GM19467 (cell line): ENCODE data around the gene FILIP1.

Experiments
- ATAC-seq: cut with Tn5 transposase; IDR thresholded peaks from one replicate; pipeline ENCODE4 v1.9.1; 2021; ENCODE audit warnings: mild to moderate bottlenecking, moderate library complexity; ENCODE audit not compliant: unreplicated experiment

FILIP1 gene

GRCh38 chr6:75348882-75349261, 144.7 kb downstream of the FILIP1 start:
- ATAC-seq = no peak

DNA sequence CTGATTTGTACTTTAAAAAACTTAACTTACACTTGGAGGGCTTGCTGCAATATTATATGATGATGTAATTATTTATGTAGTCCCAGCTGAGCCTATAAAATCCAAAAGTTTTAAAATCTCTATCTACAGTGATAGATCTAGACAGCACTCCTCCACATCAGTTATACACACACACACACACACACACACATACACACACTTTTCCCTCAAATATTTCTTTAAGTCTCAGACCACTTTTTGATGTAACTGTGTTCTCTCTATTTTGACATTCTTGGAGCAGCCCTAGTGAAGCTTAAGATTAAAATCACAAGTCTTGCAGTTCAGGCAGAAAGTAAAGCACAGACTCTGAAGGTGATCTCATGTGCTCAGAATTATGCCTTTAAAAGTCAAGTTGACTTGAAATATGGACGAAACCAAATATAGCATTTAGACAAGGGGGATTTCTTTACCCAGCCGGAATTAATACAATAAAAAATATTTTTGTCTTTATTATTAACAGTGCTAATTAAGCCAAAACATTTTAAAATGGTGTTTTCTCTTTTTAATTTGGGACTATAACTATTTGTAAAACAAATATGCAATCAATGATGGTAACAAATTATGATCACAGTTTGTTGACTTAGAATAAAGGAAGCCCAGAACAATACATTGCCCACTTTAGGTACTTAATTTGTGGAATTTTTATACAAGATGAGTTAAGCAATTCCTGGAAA, 145.5 kb downstream of the FILIP1 start:
- ATAC-seq = no peak

DNA sequence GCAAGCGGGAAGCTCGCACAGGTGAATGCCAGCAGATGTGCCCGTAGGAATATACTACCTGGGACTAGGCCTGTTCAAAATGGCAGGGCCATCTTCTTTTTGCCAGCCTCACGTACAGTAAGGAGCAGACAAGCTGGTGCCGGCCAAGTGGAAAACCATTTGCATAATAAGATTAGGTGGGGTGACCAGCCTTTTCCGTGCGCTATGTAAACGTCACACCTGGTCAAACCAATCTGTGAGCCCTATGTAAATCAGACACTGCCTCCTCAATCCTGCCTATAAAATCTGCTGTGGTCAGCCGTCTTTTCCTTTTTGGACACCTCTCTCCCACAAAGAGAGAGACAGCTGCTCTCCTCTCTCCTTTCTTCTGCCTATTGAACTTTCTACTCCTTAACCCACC, 148.2 kb downstream of the FILIP1 start:
- ATAC-seq = no peak

DNA sequence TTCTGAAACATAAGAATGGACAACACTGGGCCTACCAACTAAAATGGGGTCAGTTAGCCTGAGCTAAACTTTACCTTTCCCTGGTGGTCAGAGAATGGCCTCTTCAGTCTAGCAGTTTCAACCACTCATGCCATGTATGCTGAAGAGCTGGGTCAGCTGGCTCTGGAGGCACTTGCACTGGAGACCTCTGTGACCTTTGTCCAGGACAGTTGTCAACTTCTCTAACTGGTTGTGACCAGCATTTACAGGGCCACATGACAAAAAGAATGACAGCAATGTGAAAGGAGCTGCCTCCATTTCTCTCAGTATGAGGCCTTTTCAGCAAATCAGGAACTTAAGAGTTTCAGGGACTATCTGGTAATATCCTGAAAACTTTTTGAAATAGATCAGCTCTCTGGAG, 149.1 kb downstream of the FILIP1 start:
- no peak for ATAC-seq

DNA sequence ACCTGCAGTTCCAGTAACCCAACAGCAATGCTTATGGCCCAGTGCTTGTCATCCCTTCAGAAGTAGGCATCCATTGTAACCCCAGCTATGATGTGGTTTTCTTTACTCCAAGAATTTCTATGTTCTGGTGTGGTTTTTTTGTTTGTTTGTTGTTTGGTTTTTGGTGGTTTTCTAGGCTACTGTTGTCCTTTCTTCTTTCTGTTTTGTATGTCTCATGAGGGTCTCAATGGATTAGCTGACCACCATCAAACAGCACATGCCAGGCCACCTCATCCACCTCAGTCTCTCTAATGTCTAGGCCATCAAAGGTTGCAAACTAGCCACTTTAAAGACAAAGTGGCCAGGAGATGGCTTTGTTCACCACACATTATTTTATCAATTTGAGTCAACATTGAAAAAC, 149.6 kb downstream of the FILIP1 start:
- no peak for ATAC-seq

DNA sequence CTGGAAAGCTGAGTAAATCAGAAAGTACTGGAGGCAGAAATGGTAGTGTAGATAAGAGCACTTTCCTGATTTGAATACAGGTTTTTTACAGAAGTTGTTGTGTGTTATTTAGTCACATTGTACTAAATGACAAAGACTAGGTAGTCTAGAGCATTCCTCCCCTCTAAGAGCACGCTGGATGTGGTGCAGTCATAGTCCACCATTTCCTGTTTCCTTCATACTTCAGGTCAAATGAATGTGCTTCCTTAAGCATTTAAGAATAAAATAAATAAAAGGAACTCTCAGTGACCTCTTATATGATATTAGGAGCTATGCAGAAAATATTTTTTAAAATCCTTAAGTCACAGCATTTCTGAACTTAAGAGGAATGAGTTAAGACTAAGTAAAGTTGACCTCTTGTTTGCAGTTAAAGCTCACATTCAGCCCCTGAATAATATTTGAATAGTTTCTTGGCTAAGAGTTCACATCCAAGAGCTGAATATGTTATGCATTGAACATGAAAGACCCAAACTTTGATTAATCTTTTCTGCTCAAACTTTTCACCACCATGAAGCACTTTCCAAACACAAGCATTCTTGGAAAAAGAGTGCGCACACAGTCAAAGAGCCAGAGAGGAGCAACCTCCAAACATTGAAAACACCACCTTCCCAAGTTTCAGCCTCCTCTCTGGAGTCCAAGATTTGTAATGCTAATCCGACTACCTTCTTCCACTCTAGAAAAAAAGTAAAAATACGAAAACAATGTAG, 155.6 kb downstream of the FILIP1 start:
- ATAC-seq = no peak

GRCh38 chr6:75334266-75335040, 159.1 kb downstream of the FILIP1 start:
- no peak for ATAC-seq

GRCh38 chr6:75333676-75334200, 159.9 kb downstream of the FILIP1 start:
- ATAC-seq = no peak

GRCh38 chr6:75331151-75331550, 162.4 kb downstream of the FILIP1 start:
- no peak for ATAC-seq

DNA sequence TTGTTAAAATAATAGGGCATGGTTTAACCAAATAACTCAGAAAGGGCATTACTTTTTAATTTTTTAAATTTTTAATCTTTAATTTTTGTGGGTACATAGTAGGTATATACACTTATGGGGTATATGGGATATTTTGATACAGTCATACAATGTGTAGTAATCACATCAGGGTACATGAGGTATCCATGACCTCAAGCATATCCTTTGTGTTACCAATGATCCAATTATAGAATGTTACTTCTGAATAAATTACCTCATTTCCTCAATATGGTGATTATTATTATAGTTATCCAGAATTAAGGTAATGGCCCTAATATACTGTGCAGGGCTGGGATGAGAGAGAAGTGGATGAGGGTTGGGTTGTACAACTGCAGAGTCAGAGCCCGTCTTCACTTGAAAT, 163.9 kb downstream of the FILIP1 start:
- ATAC-seq = no peak

GRCh38 chr6:75327807-75328206, 165.8 kb downstream of the FILIP1 start:
- ATAC-seq = no peak

- ATAC-seq = no peak
These were observed 166.9 kb downstream of the FILIP1 start for GRCh38 chr6:75326557-75327258.

GRCh38 chr6:75318900-75319299, 174.7 kb downstream of the FILIP1 start:
- no peak for ATAC-seq

DNA sequence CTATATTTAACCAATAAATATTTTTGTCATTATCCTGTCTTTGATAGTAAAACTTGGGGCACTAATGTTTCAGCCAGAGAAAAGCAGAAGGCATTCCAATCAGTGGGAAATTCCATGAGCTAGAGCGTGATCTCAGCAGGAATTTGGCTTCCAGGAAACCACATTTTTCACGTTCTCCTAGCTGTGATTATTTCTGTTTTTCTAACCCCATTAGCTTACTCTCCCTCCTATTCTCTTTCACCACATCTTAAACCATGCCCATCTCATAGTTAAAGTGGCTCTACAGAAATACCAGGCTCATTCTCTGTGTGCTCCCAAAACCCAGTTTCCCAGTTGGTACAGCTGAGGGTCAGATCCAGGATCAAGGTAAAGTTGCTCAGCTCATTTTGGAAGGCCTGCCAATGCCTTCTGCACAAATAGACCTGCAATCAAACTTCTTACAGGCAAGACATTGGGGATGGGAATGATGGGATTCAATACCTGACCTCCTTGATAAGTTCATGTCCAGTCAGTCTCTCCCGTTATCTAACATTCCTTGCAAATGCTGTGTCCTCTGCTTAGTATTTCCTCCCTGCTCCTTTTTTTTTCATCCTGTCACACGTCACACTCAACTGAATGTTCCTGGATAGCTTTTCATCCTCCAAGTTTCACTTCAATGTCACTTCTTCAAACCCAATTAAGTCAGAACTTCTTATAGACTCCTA, 175.9 kb downstream of the FILIP1 start:
- no peak for ATAC-seq

- ATAC-seq = no peak
These were observed 177.6 kb downstream of the FILIP1 start for GRCh38 chr6:75315978-75316377.

DNA sequence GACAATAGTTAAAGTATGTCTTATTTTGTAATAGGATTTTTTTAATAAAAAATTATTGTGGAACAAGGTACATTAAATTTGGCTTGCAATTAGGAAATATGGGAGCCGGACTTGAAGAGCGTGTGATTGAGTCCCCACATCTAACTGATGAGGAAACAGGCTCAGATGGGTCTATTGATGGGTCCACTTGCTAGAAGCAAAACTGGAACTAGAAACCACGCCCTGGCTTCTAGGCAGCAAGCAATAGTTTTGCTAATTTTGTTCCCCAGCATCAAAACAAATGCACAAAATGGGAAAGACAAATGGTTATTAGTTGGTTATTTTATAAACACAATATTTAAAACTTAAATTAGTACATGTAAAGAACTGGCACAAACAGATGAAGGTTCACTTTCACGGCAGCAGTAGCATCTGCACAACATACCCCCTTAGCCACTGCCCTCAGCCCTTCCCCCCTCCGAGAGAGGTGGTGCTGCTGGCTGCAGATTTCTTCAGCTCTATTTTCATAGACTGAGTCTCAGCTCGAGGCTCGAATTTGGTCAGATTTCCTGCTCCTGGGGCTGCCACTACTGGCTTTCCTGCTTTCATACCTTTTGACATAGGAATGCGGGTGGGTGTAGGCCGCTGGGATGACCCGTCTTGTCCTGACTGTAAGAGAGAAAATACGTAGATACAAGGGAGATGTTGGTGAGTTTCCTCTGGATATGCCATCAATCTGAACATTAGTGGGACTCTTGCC, 185.2 kb downstream of the FILIP1 start:
- no peak for ATAC-seq

DNA sequence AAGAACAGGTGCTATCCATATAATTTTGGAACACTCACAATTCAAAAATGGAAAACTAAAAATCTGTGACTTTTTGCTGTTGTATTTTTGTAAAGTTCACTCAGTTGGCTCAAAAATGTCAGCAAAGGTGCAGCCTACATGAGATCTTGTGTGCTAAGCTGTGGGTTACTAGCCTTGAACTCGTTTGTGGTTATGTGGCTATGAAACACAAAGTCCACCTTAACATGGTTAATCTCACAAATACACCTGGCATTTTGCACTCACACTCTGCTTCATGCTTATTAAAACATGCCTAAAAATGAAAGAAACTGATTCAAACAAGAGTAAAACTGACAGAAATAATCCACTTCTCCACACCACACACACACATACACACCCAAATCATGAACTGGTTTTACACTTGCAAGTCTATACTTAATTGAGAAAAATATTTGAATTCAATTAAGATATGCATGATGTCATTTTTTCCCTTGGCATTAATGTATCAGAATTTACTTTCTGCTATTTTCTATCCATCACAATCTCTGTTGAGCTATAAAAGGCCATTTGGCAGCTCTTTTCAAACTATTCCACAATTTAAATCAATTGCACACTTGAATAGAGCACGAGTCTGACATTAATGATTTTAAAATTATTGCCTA, 186.1 kb downstream of the FILIP1 start:
- no peak for ATAC-seq

GRCh38 chr6:75306064-75306463, 187.5 kb downstream of the FILIP1 start:
- no peak for ATAC-seq

DNA sequence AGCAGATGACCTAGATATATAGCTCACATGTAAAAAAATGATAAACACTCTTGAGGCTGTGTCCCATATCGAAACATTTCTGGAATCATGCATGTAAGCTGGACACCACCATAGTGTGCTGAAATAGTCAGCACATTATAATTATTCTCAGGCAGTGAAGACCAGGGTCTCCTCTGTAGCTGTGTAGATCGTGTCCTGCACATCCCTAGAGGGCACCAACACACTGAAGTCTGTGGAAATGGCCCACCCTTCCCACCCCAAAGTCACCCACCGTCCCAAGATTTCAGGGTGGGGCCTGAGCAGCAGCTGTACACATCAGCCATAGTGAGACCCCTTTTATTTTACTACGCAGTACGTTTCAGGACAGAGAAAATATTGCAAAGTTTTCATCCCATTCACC, 188.0 kb downstream of the FILIP1 start:
- no peak for ATAC-seq
